H9 (cell line): ENCODE data around the gene MEF2C. TPM values are rescaled to one million over a fixed set of nuclear protein-coding genes. Genes with fewer than 3 reads are reported as not detected.

Experiments
- DNase-seq: peaks from one replicate; pipeline ENCODE4 v3.0.0-alpha.2; 2017
- H2AFZ ChIP-seq: one replicate; pipeline ENCODE4 v1.6.1; 2013; ENCODE audit warnings: mild to moderate bottlenecking, low read length, control low read depth, moderate library complexity
- H2AK5ac ChIP-seq: 2 replicates; pipeline ENCODE4 v1.6.1; 2013; ENCODE audit warnings: low read length, control low read depth, mixed read lengths; ENCODE audit not compliant: insufficient read length
- H2BK120ac ChIP-seq: one replicate; pipeline ENCODE4 v1.6.1; 2013; ENCODE audit warnings: low read depth, mild to moderate bottlenecking, low read length, control low read depth, inconsistent platforms; ENCODE audit not compliant: poor library complexity, severe bottlenecking
- H2BK12ac ChIP-seq: 2 replicates; pipeline ENCODE4 v1.6.1; 2013; ENCODE audit warnings: low read length, control low read depth, mixed read lengths, low read depth; ENCODE audit not compliant: insufficient read length
- H2BK15ac ChIP-seq: 2 replicates; pipeline ENCODE4 v1.6.1; 2013; ENCODE audit warnings: low read depth, low read length, control low read depth
- H2BK20ac ChIP-seq: one replicate; pipeline ENCODE4 v1.6.1; 2013; ENCODE audit warnings: low read depth, mild to moderate bottlenecking, low read length, control low read depth, inconsistent platforms; ENCODE audit not compliant: poor library complexity, severe bottlenecking
- H2BK5ac ChIP-seq: 2 replicates; pipeline ENCODE4 v1.6.1; 2013; ENCODE audit warnings: low read length, control low read depth, mixed read lengths; ENCODE audit not compliant: insufficient read length
- H3K14ac ChIP-seq: 2 replicates; pipeline ENCODE4 v1.6.1; 2013; ENCODE audit warnings: low read length, control low read depth; ENCODE audit not compliant: insufficient read depth
- H3K18ac ChIP-seq: 2 replicates; pipeline ENCODE4 v1.6.1; 2013; ENCODE audit warnings: low read depth, mild to moderate bottlenecking, mixed read lengths, low read length, control low read depth; ENCODE audit not compliant: insufficient read length
- H3K23ac ChIP-seq: 2 replicates; pipeline ENCODE4 v1.6.1; 2013; ENCODE audit warnings: low read length, control low read depth, mixed read lengths, low read depth; ENCODE audit not compliant: insufficient read length
- H3K23me2 ChIP-seq: 2 replicates; pipeline ENCODE4 v1.6.1; 2013; ENCODE audit warnings: low read depth, mild to moderate bottlenecking, mixed read lengths, low read length, control low read depth; ENCODE audit not compliant: insufficient read length, poor library complexity, severe bottlenecking
- H3K27ac ChIP-seq: 2 replicates; pipeline ENCODE4 v1.5.1; 2013; ENCODE audit warnings: low read length, control low read depth, mixed read lengths, low read depth; ENCODE audit not compliant: insufficient read length
- H3K27me3 ChIP-seq: 2 replicates; pipeline ENCODE4 v1.6.1; 2013; ENCODE audit warnings: low read length, control low read depth, inconsistent platforms; ENCODE audit not compliant: insufficient read depth
- H3K4ac ChIP-seq: 2 replicates; pipeline ENCODE4 v1.6.1; 2013; ENCODE audit warnings: low read depth, mild to moderate bottlenecking, control low read depth, inconsistent platforms, low read length, moderate library complexity
- H3K4me1 ChIP-seq: 2 replicates; pipeline ENCODE4 v1.6.1; 2013; ENCODE audit warnings: low read length, control low read depth, inconsistent platforms; ENCODE audit not compliant: insufficient read depth
- H3K4me2 ChIP-seq: 2 replicates; pipeline ENCODE4 v1.6.1; 2013; ENCODE audit warnings: low read length, control low read depth, mixed read lengths; ENCODE audit not compliant: insufficient read length, insufficient read depth
- H3K56ac ChIP-seq: 2 replicates; pipeline ENCODE4 v1.6.1; 2013; ENCODE audit warnings: low read depth, mild to moderate bottlenecking, mixed read lengths, low read length, control low read depth; ENCODE audit not compliant: insufficient read length
- H3K79me1 ChIP-seq: 2 replicates; pipeline ENCODE4 v1.6.1; 2013; ENCODE audit warnings: low read depth, mild to moderate bottlenecking, moderate library complexity, low read length, control low read depth, inconsistent platforms; ENCODE audit not compliant: insufficient read depth, poor library complexity, severe bottlenecking
- H3K79me2 ChIP-seq: 2 replicates; pipeline ENCODE4 v1.6.1; 2013; ENCODE audit warnings: low read length, control low read depth, inconsistent platforms; ENCODE audit not compliant: insufficient read depth
- H3K9ac ChIP-seq: 2 replicates; pipeline ENCODE4 v1.6.1; 2013; ENCODE audit warnings: low read length, control low read depth, mixed read lengths; ENCODE audit not compliant: insufficient read length; ENCODE audit errors: extremely low read depth
- H3K9me3 ChIP-seq: one replicate; pipeline ENCODE4 v1.6.1; 2013; ENCODE audit warnings: low read depth, low read length, inconsistent platforms; ENCODE audit not compliant: control insufficient read depth
- H3T11ph ChIP-seq: one replicate; pipeline ENCODE4 v1.6.1; 2013; ENCODE audit warnings: mild to moderate bottlenecking, low read length, control low read depth, inconsistent platforms
- H4K20me1 ChIP-seq: one replicate; pipeline ENCODE4 v1.6.1; 2013; ENCODE audit not compliant: control insufficient read depth, insufficient read length, insufficient read depth
- H4K5ac ChIP-seq: 2 replicates; pipeline ENCODE4 v1.6.1; 2013; ENCODE audit warnings: low read depth, mild to moderate bottlenecking, mixed read lengths, low read length, control low read depth; ENCODE audit not compliant: insufficient read length
- H4K8ac ChIP-seq: replicated peaks from 2 replicates; pipeline ENCODE4 v1.6.1; 2013; ENCODE audit warnings: low read length, control low read depth, mixed read lengths, low read depth; ENCODE audit not compliant: insufficient read length
- H4K91ac ChIP-seq: 2 replicates; pipeline ENCODE4 v1.6.1; 2013; ENCODE audit warnings: low read depth, mild to moderate bottlenecking, moderate library complexity, mixed read lengths, low read length, control low read depth; ENCODE audit not compliant: insufficient read length
- H3K27ac Mint-ChIP-seq, 3 experiments: 2 replicates in 2 of 3; 3 replicates in 1 of 3; pipeline ENCODE4 v1.8.0; 2020 to 2021; ENCODE audit warnings: mixed read lengths in 3 of 3, mild to moderate bottlenecking in 1 of 3, moderate library complexity in 1 of 3
- H3K27me3 Mint-ChIP-seq: 2 replicates; pipeline ENCODE4 v1.8.0; 2021; ENCODE audit warnings: low read depth, mild to moderate bottlenecking, moderate library complexity, mixed read lengths
- H3K36me3 Mint-ChIP-seq, 3 experiments: 2 replicates in 2 of 3; 3 replicates in 1 of 3; pipeline ENCODE4 v1.8.0; 2020 to 2021; ENCODE audit warnings: low read depth in 3 of 3, mixed read lengths in 3 of 3; ENCODE audit not compliant: insufficient read depth in 1 of 3
- H3K4me1 Mint-ChIP-seq, 2 experiments: 2 replicates each; pipeline ENCODE4 v1.8.0; 2020; ENCODE audit warnings: mixed read lengths in 2 of 2
- H3K4me3 Mint-ChIP-seq, 2 experiments: 2 replicates in 1 of 2; 3 replicates in 1 of 2; pipeline ENCODE4 v1.8.0; 2020 to 2021; ENCODE audit warnings: mild to moderate bottlenecking in 2 of 2, mixed read lengths in 2 of 2, moderate library complexity in 1 of 2
- H3K9me3 Mint-ChIP-seq, 2 experiments: 2 replicates in 1 of 2; 3 replicates in 1 of 2; pipeline ENCODE4 v1.8.0; 2020; ENCODE audit warnings: mild to moderate bottlenecking in 2 of 2, mixed read lengths in 2 of 2, moderate library complexity in 1 of 2
- WGBS: extraction: QIAGEN DNeasy Blood & Tissue Kit; methylation state at CpG from one replicate; pipeline ENCODE4 v1.1.7; 2013; ENCODE audit warnings: missing lambda C conversion rate, low lambda C conversion rate, mixed read lengths; ENCODE audit not compliant: insufficient read length; ENCODE audit errors: extremely low coverage; 5-methylcytosine and 5-hydroxymethylcytosine counted together
- total RNA-seq: library from RNA; stranded (reverse); gene quantifications from 2 replicates; pipeline ENCODE4 v1.2.1, GENCODE V29; 2021
- TF ChIP-seq, protein P1 (sequence below): fragments of 200-600 bp; sonication (generic); conservative IDR thresholded peaks from 3 replicates; pipeline ENCODE4 v1.8.0; 2021; ENCODE audit warnings: antibody characterized with exemption, mild to moderate bottlenecking

MEF2C gene
- total RNA-seq, 1 experiment from 2014 or later: 0.11 TPM

DNA sequence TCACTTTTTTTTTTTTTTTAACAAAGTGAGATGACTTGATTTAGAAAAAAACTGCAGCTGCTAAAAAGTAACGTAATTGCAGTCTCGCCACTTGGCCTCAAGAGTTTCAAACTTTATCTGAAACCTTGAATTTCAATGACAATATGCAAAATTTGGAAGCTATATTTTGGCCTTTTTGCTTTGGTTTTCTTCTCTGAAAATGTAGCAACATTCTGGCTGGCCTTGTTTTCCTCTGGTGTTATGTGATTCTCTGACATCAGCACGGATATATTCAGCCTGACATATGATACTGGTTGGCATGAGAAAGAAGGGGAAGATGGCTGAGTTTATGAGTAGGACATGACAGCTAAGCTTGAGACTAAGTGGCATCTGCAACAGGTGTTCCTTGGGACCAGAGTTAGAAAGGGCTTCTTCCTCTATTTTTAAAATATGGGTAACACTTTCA lies 136.5 kb downstream of the MEF2C start:
- no peaks in the 10 kb centered on the region for H3K36me3 Mint-ChIP-seq
- no peaks in the 10 kb centered on the region for H3K27me3 ChIP-seq
- H3K4me2 ChIP-seq: no peak overlapping the region
- H3K4me3 Mint-ChIP-seq: no peak overlapping the region
- H4K91ac ChIP-seq: no peak overlapping the region
- H3K14ac ChIP-seq: no peak overlapping the region
- H4K5ac ChIP-seq: no peak overlapping the region
- H3K9ac ChIP-seq: no peak overlapping the region
- no peaks in the 10 kb centered on the region for H3K4me1 ChIP-seq
- no peak overlapping the region for H2AFZ ChIP-seq
- H3T11ph ChIP-seq: no peak overlapping the region
- H3K9me3 ChIP-seq: no peaks in the 10 kb centered on the region
- no peak overlapping the region for H2BK12ac ChIP-seq
- H3K27ac Mint-ChIP-seq: no peak overlapping the region
- no peaks in the 10 kb centered on the region for H3K23me2 ChIP-seq
- 0 out of 4 replicates have a peak, but pooled peaks cover 0 to 2% of the 10 kb centered on the region in 2 experiments for H3K4me1 Mint-ChIP-seq
- H3K27ac ChIP-seq: no peak overlapping the region
- H2BK15ac ChIP-seq: no peak overlapping the region
- no peaks in the 10 kb centered on the region for H3K9me3 Mint-ChIP-seq
- no peak overlapping the region for H2BK20ac ChIP-seq
- no peak overlapping the region for H3K18ac ChIP-seq
- no peak overlapping the region for H2AK5ac ChIP-seq
- no peak overlapping the region for H3K56ac ChIP-seq
- H3K27me3 Mint-ChIP-seq: no peaks in the 10 kb centered on the region
- TF ChIP-seq, protein P1, sequence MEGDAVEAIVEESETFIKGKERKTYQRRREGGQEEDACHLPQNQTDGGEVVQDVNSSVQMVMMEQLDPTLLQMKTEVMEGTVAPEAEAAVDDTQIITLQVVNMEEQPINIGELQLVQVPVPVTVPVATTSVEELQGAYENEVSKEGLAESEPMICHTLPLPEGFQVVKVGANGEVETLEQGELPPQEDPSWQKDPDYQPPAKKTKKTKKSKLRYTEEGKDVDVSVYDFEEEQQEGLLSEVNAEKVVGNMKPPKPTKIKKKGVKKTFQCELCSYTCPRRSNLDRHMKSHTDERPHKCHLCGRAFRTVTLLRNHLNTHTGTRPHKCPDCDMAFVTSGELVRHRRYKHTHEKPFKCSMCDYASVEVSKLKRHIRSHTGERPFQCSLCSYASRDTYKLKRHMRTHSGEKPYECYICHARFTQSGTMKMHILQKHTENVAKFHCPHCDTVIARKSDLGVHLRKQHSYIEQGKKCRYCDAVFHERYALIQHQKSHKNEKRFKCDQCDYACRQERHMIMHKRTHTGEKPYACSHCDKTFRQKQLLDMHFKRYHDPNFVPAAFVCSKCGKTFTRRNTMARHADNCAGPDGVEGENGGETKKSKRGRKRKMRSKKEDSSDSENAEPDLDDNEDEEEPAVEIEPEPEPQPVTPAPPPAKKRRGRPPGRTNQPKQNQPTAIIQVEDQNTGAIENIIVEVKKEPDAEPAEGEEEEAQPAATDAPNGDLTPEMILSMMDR: no peak
- no CpG with 5 or more reads among the region's 3 CpGs for WGBS
- H3K79me2 ChIP-seq: no peaks in the 10 kb centered on the region
- DNase-seq: no peak
- H4K8ac ChIP-seq: no peak overlapping the region
- no peak overlapping the region for H3K23ac ChIP-seq
- H2BK120ac ChIP-seq: no peak overlapping the region
- H4K20me1 ChIP-seq: no peaks in the 10 kb centered on the region
- no peaks in the 10 kb centered on the region for H3K79me1 ChIP-seq
- no peak overlapping the region for H3K4ac ChIP-seq
- H2BK5ac ChIP-seq: no peak overlapping the region
